HG03378 (cell line): ENCODE data around the gene MYOZ2.
"Not testable (repeated sequence)": the region's sequence is repeated elsewhere in the genome, so short reads cannot be mapped to it uniquely, and the experiment has no call there.

ENCODE experiments used
- ATAC-seq: cut with Tn5 transposase; IDR thresholded peaks from one replicate; pipeline ENCODE4 v1.9.1; 2021; ENCODE audit warnings: mild to moderate bottlenecking, moderate library complexity; ENCODE audit not compliant: unreplicated experiment

Gene MYOZ2

GRCh38 chr4:119125931-119126330 is 9.7 kb upstream of the MYOZ2 start:
- ATAC-seq, result no peak

GRCh38 chr4:119128148-119128547 is 7.5 kb upstream of the MYOZ2 start:
- no peak for ATAC-seq

DNA sequence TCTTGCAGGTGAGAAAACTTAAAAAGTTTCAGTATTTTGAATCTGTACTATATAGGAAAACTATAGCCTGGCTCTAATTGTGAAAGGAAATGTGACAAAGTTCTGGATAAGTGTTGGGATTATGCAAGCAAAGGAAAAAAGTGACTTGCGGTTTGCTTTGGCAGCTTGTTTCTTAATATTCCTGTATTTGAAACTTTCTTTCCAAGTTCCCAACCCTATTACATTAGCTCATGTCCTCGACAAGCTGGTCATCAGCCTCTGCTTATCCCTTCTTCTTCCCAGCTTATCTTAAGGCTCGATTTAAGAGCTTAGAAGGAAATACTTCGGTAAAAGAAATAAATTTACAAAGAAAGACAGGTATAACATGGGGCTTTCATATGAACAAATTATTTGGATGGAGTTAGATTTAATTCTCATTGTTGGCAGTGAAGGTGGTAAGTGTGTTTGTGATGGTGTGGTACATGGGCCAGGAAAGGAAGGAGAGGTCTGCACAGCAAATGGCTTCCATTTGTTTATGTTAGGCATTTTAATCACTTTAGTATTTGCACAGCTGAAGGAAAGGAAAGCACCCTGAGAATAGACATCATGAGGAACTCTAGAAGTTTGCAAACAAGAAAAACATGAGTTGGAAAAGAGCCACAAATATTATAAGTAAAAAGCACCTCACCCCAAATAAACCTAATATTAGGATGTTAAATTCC is 5.1 kb upstream of the MYOZ2 start:
- no peak for ATAC-seq

GRCh38 chr4:119131164-119131563 is 4.5 kb upstream of the MYOZ2 start:
- no peak for ATAC-seq

DNA sequence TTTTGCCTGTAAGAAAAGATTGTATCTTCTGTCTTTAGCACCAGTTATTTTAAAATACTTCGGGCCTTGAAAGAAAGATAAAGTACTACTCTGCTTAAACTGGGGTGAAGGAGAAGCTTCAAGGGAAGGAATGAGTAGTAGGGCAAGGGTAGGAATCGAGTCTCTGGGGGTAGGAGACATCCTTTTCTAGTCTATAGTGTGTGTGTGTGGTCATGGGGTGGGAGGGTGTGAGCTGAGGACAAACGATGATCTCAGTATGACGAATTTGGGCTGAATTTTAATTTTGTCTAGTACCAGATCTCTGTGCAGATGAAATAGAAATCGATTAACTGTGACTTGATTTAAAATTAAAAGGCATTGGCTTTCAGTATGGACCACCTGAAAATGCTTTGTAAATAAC is 3.3 kb upstream of the MYOZ2 start:
- no peak for ATAC-seq

DNA sequence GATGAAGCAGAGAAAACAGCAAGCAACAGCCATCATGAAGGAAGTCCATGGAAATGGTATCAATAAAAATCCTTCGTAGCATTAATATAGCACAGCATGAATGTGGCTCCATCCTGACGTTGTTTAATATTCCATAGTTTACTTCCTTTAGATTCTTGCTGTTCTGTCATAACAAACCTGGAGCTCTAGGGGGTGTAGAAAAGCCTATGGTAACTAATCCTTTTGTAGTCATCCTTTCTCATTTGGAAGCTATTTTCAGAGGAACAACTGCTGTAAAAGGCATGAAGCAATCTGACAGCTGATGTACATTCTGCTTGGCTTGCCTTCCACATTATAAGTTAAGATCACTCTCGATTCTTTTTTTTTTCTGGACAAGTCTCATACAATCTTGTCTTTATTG is 914 bp downstream of the MYOZ2 start:
- ATAC-seq, result no peak

GRCh38 chr4:119138046-119138445 is 2.4 kb downstream of the MYOZ2 start:
- no peak for ATAC-seq

DNA sequence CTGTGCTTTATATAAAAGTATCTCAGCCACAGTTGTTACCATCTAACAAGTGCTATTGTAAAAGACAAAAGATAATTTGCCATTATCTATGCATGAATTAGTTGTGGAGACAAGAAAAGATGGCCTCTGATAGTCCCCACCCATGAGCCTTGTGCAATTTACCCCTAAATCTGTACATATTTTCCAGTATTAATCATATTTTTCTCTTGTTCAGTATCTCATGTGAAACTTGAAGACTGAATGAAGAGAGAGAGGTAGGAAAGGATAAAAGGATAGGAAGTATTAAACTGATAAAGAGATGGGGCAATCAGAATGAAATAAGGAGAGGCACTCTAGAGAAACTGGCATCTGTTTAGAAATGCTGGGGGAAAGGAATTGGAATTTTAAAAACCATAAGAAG is 3.7 kb downstream of the MYOZ2 start:
- ATAC-seq, result no peak

DNA sequence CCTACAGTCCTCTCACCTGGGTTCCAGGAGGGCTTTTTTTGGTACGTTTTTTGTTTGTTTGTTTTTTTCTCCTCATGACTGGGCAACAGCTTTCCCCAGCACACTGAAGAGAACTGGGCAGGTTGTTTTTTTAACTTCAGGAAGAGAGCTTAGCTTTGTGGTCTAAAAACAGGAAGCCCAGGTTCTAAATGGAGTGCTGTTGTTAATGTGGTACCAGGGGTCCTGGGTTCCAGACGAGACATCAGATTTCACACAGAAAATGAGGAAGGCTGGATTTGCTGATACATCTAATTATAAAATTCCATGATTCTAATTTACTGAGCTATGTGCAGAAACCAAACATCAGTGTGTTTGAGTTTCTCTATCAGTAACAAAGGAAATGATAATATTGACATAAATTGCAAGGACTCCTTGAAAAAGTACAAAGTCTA is 4.2 kb downstream of the MYOZ2 start:
- no peak for ATAC-seq

- ATAC-seq, result not testable (repeated sequence)
Measured at GRCh38 chr4:119141283-119141682, 5.7 kb downstream of the MYOZ2 start.

GRCh38 chr4:119142833-119143232 is 7.2 kb downstream of the MYOZ2 start:
- ATAC-seq, result no peak

DNA sequence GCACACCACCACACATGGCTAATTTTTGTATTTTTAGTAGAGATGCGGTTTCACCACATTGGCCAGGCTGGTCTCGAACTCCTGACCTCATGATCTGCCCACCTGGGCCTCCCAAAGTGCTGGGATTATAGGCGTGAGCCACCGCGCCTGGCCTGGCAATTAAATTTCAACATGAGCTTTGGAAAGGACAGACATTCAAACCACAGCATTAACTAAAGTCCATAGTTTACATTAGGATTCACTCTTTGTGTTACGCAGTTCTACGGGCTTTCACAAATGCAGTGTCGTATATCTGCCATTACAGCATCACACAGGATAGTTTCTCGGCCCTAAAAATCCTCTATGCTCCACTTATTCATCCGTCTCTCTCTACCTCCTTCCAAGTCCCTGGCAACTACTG is 7.7 kb downstream of the MYOZ2 start:
- ATAC-seq, result not testable (repeated sequence)

DNA sequence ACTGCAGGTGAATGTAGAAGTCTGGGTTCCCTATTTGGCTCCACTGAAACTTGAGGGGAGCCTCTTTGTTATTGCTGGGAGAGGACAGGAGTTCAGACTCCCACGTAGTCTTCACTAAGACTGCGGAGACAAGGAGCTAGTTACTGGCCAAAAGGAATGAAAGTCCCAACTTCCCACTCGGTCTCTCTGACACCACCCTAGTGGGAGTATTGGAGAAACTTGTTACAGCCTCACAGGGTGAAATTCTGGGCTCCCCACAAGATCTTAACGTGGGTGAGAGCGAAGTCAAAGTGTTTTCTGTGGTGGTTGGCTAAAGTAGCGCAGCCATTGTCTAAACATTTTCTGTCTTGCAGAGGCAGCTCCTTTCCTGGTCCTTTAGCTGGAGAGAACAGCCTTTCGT is 13.5 kb downstream of the MYOZ2 start:
- no peak for ATAC-seq

DNA sequence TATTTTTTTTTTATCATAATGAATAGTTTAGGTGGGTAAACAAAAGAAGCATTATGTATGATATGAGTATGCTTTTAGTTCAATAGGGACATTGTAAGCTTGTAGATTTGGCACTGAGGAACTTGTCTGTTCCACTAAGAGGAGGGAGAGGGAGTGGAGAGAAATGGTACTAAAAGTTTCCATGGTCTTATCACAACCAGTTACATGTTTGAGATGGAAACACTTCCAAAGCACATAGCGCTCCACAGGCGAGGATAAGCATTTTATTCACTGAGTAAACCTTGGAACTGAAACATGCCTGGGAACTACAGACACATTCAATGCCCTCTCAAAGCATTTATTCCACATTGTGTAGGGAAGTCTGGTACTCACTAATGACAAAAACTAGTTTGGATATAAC is 15.5 kb downstream of the MYOZ2 start:
- ATAC-seq, result no peak

GRCh38 chr4:119152741-119153140 is 17.1 kb downstream of the MYOZ2 start:
- ATAC-seq, result no peak

DNA sequence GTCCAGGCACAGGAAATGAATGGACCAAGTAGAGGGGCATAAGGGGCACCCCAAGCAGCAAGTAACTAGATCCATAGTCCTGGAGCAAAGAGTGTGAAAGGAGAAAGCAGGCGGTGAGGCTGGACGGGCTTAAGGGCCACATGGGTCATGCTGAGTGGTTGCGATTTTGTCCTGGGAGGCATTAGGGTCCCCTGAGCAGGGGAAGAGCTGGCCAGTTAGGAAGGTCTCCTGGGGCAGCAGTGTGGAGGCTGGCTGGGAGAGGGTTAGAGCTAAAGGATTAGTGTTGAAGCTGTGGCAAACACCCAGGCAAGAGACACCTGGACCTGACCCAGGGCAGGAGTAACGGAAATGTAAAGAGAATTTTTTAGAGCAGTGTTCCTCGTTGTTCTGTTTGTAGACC is 26.5 kb downstream of the MYOZ2 start:
- no peak for ATAC-seq

- no peak for ATAC-seq
Measured at GRCh38 chr4:119165767-119166166, 30.1 kb downstream of the MYOZ2 start.

- ATAC-seq, result no peak
Measured at GRCh38 chr4:119170195-119170594, 34.6 kb downstream of the MYOZ2 start.

DNA sequence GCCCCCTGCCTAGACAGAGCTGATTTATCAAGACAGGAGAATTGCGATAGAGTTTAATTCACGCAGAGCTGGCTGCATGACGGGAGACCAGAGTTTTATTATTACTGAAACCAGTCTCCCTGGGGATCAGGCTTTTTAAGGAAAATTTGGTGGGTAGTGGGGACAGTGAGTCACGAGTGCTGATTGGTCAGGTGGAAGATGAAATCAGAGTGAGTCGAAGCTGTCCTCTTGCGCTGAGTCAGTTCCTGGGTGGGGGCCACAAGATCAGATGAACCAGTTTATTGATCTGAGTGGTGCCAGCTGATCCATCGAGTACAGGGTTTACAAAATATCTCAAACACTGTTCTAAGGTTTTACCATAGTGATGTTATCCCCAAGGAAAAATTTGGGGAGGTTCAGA is 36.6 kb downstream of the MYOZ2 start:
- no peak for ATAC-seq

DNA sequence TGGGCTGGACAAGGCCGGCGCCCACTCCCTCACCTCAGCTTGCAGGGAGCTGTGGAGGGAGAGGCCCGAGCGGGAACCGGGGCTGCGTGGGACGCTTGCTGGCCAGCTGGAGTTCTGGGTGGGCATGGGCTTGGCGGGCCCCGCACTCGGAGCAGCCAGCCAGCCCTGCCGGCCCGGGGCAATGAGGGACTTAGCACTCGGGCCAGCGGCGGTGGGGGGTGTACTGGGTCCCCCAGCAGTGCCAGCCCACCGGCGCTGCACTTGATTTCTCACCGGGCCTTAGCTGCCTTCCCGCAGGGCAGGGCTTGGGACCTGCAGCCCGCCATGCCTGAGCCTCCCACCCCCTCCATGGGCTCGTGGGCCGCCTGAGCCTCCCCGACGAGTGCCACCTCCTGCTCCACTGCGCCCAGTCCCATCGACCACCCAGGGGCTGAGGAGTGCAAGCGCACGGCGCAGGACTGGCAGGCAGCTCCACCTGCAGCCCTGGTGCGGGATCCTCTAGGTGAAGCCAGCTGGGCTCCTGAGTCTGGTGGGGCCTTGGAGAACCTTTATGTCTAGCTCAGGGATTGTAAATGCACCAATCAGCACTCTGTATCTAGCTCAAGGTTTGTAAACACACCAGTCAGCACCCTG is 38.2 kb downstream of the MYOZ2 start:
- ATAC-seq, result not testable (repeated sequence)

GRCh38 chr4:119179011-119179410 is 43.4 kb downstream of the MYOZ2 start:
- ATAC-seq, result no peak

DNA sequence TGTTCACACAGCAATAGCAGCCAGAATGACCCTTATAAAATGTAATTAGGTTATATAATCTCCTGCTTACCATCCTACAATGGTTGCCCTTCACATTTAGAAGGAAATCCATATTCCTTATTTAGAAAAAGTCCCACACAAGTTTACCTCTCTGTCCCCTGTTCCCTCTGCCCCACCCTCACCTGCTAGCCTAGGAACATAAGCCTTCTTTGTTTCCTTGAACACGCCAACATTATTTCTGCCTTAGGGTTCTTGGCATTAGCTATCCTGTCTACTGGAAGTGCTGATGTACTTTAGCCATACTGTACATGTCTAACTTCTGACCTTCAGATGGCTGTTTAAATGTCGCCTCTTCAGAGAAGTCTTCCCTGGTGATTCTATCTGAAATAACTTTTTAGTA is 48.5 kb downstream of the MYOZ2 start:
- ATAC-seq, result no peak

DNA sequence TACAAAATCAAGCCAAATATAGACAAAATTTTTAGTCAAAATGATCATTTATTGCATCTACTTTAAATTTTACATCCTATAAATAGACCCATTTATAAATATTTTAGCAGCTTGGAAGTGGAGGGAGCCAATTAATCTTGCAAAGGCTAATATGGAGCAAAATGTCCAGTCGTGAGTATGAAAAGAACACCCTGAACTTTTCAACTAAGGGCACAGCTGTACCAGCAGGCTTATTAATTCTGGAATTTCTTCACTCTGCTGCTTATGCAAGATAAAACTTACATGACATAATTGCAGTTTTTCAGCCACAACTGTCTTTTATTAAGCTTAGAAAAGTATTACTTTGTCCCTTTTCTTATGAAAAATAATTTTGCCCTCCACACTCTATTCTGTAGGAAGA is 54.0 kb downstream of the MYOZ2 start:
- no peak for ATAC-seq
